IPS-18c (cell line): ENCODE data around the gene LTB4R.

ENCODE experiments used
- H3K4me3 ChIP-seq: 2 replicates; pipeline ENCODE4 v1.7.0; 2013; ENCODE audit warnings: low read depth, mild to moderate bottlenecking, low read length, moderate library complexity; ENCODE audit not compliant: insufficient read depth
- H3K9me3 ChIP-seq: one replicate; pipeline ENCODE4 v1.6.1; 2013; ENCODE audit warnings: mild to moderate bottlenecking, low read length, moderate library complexity; ENCODE audit not compliant: control insufficient read depth, insufficient read depth

The LTB4R gene

GRCh38 chr14:24310646-24311604 is at the start of gene LTB4R:
LTB4R (plus strand) TSS chr14:24311502; CDS start chr14:24315652, 4,150 bp downstream.
- Histone ChIP-seq H3K9me3 (no peaks in the 10 kb centered on the region), H3K4me3 (no peak within 1 kb of the TSS)

- Histone ChIP-seq H3K9me3 (no peaks in the 10 kb centered on the region), H3K4me3 (no peak overlapping the region)
Measured at GRCh38 chr14:24261969-24262327, 49.4 kb upstream of the LTB4R start.

- Histone ChIP-seq H3K4me3 (no peak within 1 kb of the TSS), H3K9me3 (no peaks in the 10 kb centered on the region)
Measured at GRCh38 chr14:24262821-24263733, 48.2 kb upstream of the LTB4R start, which contains the start of gene TGM1. TGM1 (minus strand) TSS chr14:24263177; CDS start chr14:24262352, 825 bp downstream.

GRCh38 chr14:24263848-24264247 is 47.5 kb upstream of the LTB4R start:
- H3K4me3 ChIP-seq = no peak overlapping the region
- no peaks in the 10 kb centered on the region for H3K9me3 ChIP-seq

- Histone ChIP-seq H3K4me3 (no peak overlapping the region), H3K9me3 (no peaks in the 10 kb centered on the region)
Measured at GRCh38 chr14:24264298-24264697, 47.0 kb upstream of the LTB4R start.

GRCh38 chr14:24266344-24267244 is 44.7 kb upstream of the LTB4R start:
- H3K9me3 ChIP-seq = no peaks in the 10 kb centered on the region
- H3K4me3 ChIP-seq = no peak overlapping the region

GRCh38 chr14:24267516-24267915 is 43.8 kb upstream of the LTB4R start:
- no peak overlapping the region for H3K4me3 ChIP-seq
- H3K9me3 ChIP-seq = no peaks in the 10 kb centered on the region

- Histone ChIP-seq H3K9me3 (no peaks in the 10 kb centered on the region), H3K4me3 (no peak overlapping the region)
Measured at GRCh38 chr14:24268225-24268624, 43.1 kb upstream of the LTB4R start.

- Histone ChIP-seq H3K9me3 (no peaks in the 10 kb centered on the region), H3K4me3 (no peak overlapping the region)
Measured at GRCh38 chr14:24269368-24269767, 41.9 kb upstream of the LTB4R start.

GRCh38 chr14:24269910-24270536 is 41.3 kb upstream of the LTB4R start:
- Histone ChIP-seq H3K9me3 (no peaks in the 10 kb centered on the region), H3K4me3 (no peak overlapping the region)

- H3K4me3 ChIP-seq = peak overlapping the region; percentile 70
Measured at GRCh38 chr14:24270537-24271133, 40.7 kb upstream of the LTB4R start.

GRCh38 chr14:24271134-24271833 is 40.0 kb upstream of the LTB4R start, which contains the start of gene RABGGTA:
RABGGTA (minus strand) TSS chr14:24271597; CDS start chr14:24271115, 482 bp downstream.
- Histone ChIP-seq H3K4me3 (peak within 1 kb of the TSS; percentile 70), H3K9me3 (no peaks in the 10 kb centered on the region)

More at GRCh38 chr14:24270537-24271133, 40.7 kb upstream of the LTB4R start:
- H3K9me3 ChIP-seq = no peaks in the 10 kb centered on the region

GRCh38 chr14:24271834-24272263 is 39.5 kb upstream of the LTB4R start:
- H3K9me3 ChIP-seq = no peaks in the 10 kb centered on the region
- H3K4me3 ChIP-seq = peak overlapping the region; percentile 70

- Histone ChIP-seq H3K9me3 (no peaks in the 10 kb centered on the region), H3K4me3 (no peak overlapping the region)
Measured at GRCh38 chr14:24272467-24272866, 38.8 kb upstream of the LTB4R start.

- no peak overlapping the region for H3K4me3 ChIP-seq
Measured at GRCh38 chr14:24273422-24273998, 37.8 kb upstream of the LTB4R start.

More at GRCh38 chr14:24273422-24273998, 37.8 kb upstream of the LTB4R start:
- no peaks in the 10 kb centered on the region for H3K9me3 ChIP-seq
